SJSA1 (cell line): ENCODE data around the gene FAM107B. TPM values are rescaled to one million over a fixed set of nuclear protein-coding genes. Genes with fewer than 3 reads are reported as not detected.

Experiments used
- DNase-seq, 2 experiments: peaks; one replicate each; pipeline ENCODE4 v3.0.0-alpha.2; 2015 to 2020; ENCODE audit warnings: low spot score in 2 of 2, low read depth in 1 of 2
- H3K27ac ChIP-seq: fragments of 250-450 bp; sonication (Bioruptor Pico); 2 replicates; pipeline ENCODE4 v1.5.1; 2020; ENCODE audit warnings: mild to moderate bottlenecking, moderate library complexity
- H3K27me3 ChIP-seq: fragments of 250-450 bp; sonication (Bioruptor Pico); replicated peaks from 2 replicates; pipeline ENCODE4 v1.5.1; 2020; ENCODE audit warnings: mild to moderate bottlenecking, moderate library complexity
- H3K36me3 ChIP-seq: fragments of 250-450 bp; sonication (Bioruptor Pico); 2 replicates; pipeline ENCODE4 v1.5.1; 2020; ENCODE audit warnings: mild to moderate bottlenecking
- H3K4me1 ChIP-seq: fragments of 250-450 bp; sonication (Bioruptor Pico); replicated peaks from 2 replicates; pipeline ENCODE4 v1.6.1; 2021; ENCODE audit warnings: mild to moderate bottlenecking
- H3K4me3 ChIP-seq: fragments of 250-450 bp; sonication (Bioruptor Pico); 2 replicates; pipeline ENCODE4 v1.5.1; 2020; ENCODE audit warnings: mild to moderate bottlenecking
- H3K9me3 ChIP-seq: fragments of 250-450 bp; sonication (Bioruptor Pico); replicated peaks from 2 replicates; pipeline ENCODE4 v1.5.1; 2020; ENCODE audit warnings: mild to moderate bottlenecking
- total RNA-seq: library from RNA; depleted of rRNA; stranded (reverse); fragments of >200 nt; shearing (Covaris generic); gene quantifications from 2 replicates; pipeline ENCODE4 v1.2.3, GENCODE V29; 2014; rRNA removed

The FAM107B gene
- total RNA-seq, 1 experiment from 2014 or later, result 31.9 TPM

- Histone ChIP-seq H3K9me3 (no peaks in the 10 kb centered on the region), H3K27ac (no peak overlapping the region), H3K36me3 (no peaks in the 10 kb centered on the region), H3K4me3 (no peak overlapping the region), H3K4me1 (peaks cover 34% of the 10 kb centered on the region), H3K27me3 (no peaks in the 10 kb centered on the region; the same call in 1 of the 2 replicates)
- no peak for DNase-seq
These were observed 293.7 kb downstream of the FAM107B start for GRCh38 chr10:14481014-14481413.

GRCh38 chr10:14478604-14479003, 296.1 kb downstream of the FAM107B start:
- H3K36me3 ChIP-seq, result no peaks in the 10 kb centered on the region
- H3K9me3 ChIP-seq, result no peaks in the 10 kb centered on the region
- no peaks in the 10 kb centered on the region for H3K27me3 ChIP-seq
- H3K27ac ChIP-seq, result peak overlapping the region; percentile 82
- H3K4me3 ChIP-seq, result no peak overlapping the region
- peaks cover 37% of the 10 kb centered on the region for H3K4me1 ChIP-seq
- DNase-seq, result peak; percentile 77 to 83

- H3K27ac ChIP-seq, result peak overlapping the region; percentile 82
- H3K9me3 ChIP-seq, result no peaks in the 10 kb centered on the region
- DNase-seq, result no peak
- H3K4me1 ChIP-seq, result peaks cover 37% of the 10 kb centered on the region
- no peaks in the 10 kb centered on the region for H3K27me3 ChIP-seq
- no peaks in the 10 kb centered on the region for H3K36me3 ChIP-seq
- H3K4me3 ChIP-seq, result no peak overlapping the region
These were observed 296.5 kb downstream of the FAM107B start for GRCh38 chr10:14478201-14478600.

GRCh38 chr10:14477408-14477710, 297.3 kb downstream of the FAM107B start:
- no peaks in the 10 kb centered on the region for H3K36me3 ChIP-seq
- peak overlapping the region; percentile 82 for H3K27ac ChIP-seq
- DNase-seq, result no peak
- H3K4me1 ChIP-seq, result peaks cover 37% of the 10 kb centered on the region
- H3K4me3 ChIP-seq, result no peak overlapping the region
- H3K9me3 ChIP-seq, result no peaks in the 10 kb centered on the region
- no peaks in the 10 kb centered on the region for H3K27me3 ChIP-seq

- peak; percentile 58 to 87 for DNase-seq
- Histone ChIP-seq H3K27me3 (no peaks in the 10 kb centered on the region), H3K4me1 (peaks cover 37% of the 10 kb centered on the region), H3K27ac (peak overlapping the region; percentile 82), H3K9me3 (no peaks in the 10 kb centered on the region), H3K4me3 (no peak overlapping the region), H3K36me3 (no peaks in the 10 kb centered on the region)
These were observed 297.9 kb downstream of the FAM107B start for GRCh38 chr10:14476641-14477407.

- Histone ChIP-seq H3K27ac (peak overlapping the region; percentile 82), H3K4me3 (no peak overlapping the region)
These were observed 298.7 kb downstream of the FAM107B start for GRCh38 chr10:14476006-14476405.

GRCh38 chr10:14474656-14475055, 300.0 kb downstream of the FAM107B start:
- no peak for DNase-seq
- no peak overlapping the region for H3K4me3 ChIP-seq
- H3K27me3 ChIP-seq, result no peaks in the 10 kb centered on the region
- no peaks in the 10 kb centered on the region for H3K36me3 ChIP-seq
- H3K27ac ChIP-seq, result no peak overlapping the region
- H3K4me1 ChIP-seq, result peaks cover 32% of the 10 kb centered on the region
- H3K9me3 ChIP-seq, result no peaks in the 10 kb centered on the region

More at GRCh38 chr10:14476006-14476405, 298.7 kb downstream of the FAM107B start:
- no peaks in the 10 kb centered on the region for H3K36me3 ChIP-seq
- peaks cover 32% of the 10 kb centered on the region for H3K4me1 ChIP-seq
- no peak for DNase-seq
- H3K9me3 ChIP-seq, result no peaks in the 10 kb centered on the region
- no peaks in the 10 kb centered on the region for H3K27me3 ChIP-seq

- Histone ChIP-seq H3K9me3 (no peaks in the 10 kb centered on the region), H3K27ac (no peak overlapping the region), H3K27me3 (no peaks in the 10 kb centered on the region), H3K36me3 (no peaks in the 10 kb centered on the region), H3K4me3 (no peak overlapping the region), H3K4me1 (0 out of 2 replicates have a peak, but pooled peaks cover 3% of the 10 kb centered on the region)
- no peak for DNase-seq
These were observed 303.8 kb downstream of the FAM107B start for GRCh38 chr10:14470920-14471319.

GRCh38 chr10:14468726-14469125, 306.0 kb downstream of the FAM107B start:
- Histone ChIP-seq H3K36me3 (no peaks in the 10 kb centered on the region), H3K27ac (no peak overlapping the region), H3K4me1 (no peaks in the 10 kb centered on the region), H3K27me3 (no peaks in the 10 kb centered on the region), H3K9me3 (no peaks in the 10 kb centered on the region), H3K4me3 (no peak overlapping the region)
- DNase-seq, result no peak

Other genes with a start within 250 kb of the FAM107B start
- gene CDNF, start 63.1 kb upstream of the FAM107B start, total RNA-seq, result 0.29 and 0.38 TPM in 2 replicates
- 36.5 and 40.4 TPM in 2 replicates for gene HSPA14, start 63.4 kb upstream of the FAM107B start, total RNA-seq
- gene MSANTD7, start 63.4 kb upstream of the FAM107B start, total RNA-seq, result 18.2 and 25.7 TPM in 2 replicates
- gene SUV39H2, start 104.0 kb upstream of the FAM107B start, total RNA-seq, result 45.1 and 46.0 TPM in 2 replicates
- gene DCLRE1C, start 179.2 kb upstream of the FAM107B start, total RNA-seq, result 15.9 and 17.2 TPM in 2 replicates
- not detected in 2 replicates for gene MEIG1, start 184.5 kb upstream of the FAM107B start, total RNA-seq